GM18909 (cell line): ENCODE results near the gene SGK2.

Experiments used
- ATAC-seq: cut with Tn5 transposase; IDR thresholded peaks from one replicate; pipeline ENCODE4 v1.9.1; 2021; ENCODE audit warnings: mild to moderate bottlenecking; ENCODE audit not compliant: unreplicated experiment, poor library complexity

Gene SGK2

DNA sequence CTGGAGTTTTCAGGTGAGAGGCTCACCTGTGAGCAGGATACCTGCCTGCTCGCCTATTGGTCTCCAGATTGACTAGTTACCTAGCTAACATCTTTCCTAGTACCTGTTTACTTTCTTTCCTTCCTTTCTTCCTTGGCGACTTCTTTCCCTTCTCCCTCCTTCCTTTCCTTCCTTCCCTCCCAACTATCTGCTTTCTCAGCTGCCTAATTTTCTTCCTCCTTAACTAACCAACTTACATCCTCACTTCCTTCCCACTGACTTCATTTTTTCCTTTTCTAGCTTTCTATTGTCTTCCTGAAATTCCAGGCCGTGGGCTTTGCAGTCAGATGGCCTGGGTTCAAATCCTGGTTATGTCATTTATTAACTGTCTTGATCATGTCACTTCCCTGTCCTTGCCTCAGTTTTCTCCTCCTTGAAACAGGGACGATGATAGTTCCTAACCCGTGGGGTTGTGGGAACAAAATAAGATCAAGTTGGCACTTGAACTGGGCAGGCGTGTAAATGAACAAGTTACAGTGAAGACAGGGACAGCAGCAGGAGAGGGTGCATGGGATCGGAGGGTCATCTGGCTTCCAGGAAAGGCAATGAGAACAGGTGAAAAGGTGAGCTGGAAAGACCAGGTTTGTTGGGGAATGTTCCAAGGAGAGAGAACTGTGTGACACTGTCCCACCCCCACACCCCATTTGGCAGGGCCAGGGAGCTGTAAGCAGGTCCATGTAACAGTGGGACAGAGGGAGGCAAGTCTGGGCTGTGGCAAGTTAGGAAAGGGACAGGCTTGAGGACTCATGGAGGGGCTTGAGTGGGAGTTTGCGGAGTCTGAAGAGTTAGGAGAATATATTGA is 540 bp downstream of the SGK2 start:
- no peak for ATAC-seq

- no peak for ATAC-seq
Measured at GRCh38 chr20:43560974-43561373, 2.1 kb downstream of the SGK2 start.

DNA sequence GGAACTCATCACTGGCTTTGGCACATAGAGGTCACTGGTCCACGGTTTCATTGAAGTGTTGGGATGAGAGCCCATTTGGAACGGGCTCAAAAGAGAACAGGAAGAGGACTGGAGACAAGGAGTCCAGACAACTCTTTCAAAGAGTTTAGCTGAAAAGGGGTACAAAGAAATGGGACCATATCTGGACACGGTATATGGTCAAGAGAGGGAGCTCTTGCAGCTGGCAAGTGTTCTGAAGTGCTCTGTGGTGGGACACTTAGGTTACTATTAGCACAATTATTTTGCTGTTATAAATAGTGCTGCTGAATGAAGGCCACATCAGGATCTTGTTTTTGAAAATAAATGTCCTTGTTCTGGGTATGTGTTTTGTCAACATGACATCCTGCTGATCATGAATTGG is 4.6 kb downstream of the SGK2 start:
- no peak for ATAC-seq

DNA sequence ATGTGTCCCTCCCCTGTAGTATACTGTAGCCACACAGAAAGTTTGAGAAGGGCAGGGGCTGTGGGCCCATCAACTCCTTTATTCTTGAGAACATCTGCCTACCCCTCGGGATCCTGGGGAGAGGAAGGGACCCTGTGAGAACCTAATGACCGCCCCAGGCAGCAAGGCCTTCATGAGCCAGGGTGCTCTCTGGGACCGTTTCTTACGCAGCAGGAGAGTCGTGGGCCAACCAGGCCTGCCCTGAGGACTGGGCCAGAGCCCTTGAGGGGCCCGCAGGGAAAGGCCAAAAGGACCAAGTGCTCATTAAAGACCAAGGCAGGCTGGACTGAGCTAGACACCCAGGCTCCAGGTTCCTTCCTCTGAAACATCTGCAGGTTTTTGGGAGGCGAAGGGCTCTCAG is 5.2 kb downstream of the SGK2 start:
- no peak for ATAC-seq

DNA sequence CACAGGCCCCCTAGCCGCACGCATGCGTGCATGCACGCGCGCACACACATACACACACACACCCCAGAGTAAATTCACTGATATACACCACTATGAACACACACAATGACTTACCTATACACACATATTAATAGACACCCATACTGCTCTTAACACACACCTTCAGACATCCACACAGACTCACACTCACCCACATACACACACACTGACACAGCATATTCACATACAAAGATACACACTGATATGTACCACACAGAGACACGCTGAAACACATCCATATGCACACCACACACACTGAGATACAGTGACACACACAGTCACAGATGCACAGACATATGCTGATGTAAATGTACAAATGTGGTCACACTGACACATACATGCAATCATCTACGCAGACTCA is 5.6 kb downstream of the SGK2 start:
- no peak for ATAC-seq

GRCh38 chr20:43564993-43565757 is 6.3 kb downstream of the SGK2 start:
- no peak for ATAC-seq

GRCh38 chr20:43565758-43566104 is 6.9 kb downstream of the SGK2 start:
- no peak for ATAC-seq

DNA sequence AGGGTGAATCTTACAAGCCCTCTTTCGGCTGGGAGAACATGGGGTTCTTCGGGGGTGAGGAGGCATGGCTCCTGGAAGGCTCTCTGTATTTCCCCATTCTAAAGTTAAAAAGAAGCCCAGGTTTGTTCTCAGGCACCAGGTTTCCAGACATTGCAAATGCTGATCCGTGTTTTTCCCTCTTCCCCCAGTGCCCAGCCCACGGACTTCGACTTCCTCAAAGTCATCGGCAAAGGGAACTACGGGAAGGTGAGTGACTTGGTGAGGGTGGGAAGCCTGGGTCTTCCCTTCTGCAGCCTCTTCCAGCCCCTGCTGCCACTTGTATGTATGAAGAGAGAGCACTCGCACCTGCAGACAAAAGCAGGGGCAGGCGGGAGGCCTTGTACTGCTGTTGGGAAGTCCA is 8.7 kb downstream of the SGK2 start:
- no peak for ATAC-seq

DNA sequence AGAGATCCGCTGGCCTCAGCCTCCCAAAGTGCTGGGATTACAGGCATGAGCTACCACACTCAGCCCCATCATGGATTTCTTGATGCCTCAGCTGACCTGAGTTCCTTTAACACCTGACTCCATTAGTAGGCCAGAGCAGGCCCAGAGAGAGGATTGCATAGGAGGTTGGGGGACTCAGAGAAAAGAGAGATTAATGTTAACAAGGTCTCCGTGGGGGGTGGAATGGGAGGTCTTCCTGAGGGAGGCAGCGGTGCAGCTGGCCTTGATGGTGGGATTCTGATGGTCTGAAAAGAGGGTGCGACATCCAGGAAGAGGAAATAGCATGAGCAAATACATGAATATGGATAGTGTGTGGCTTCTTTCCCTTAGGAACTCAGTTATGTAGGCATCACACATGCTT is 9.9 kb downstream of the SGK2 start:
- ATAC-seq, result no peak

DNA sequence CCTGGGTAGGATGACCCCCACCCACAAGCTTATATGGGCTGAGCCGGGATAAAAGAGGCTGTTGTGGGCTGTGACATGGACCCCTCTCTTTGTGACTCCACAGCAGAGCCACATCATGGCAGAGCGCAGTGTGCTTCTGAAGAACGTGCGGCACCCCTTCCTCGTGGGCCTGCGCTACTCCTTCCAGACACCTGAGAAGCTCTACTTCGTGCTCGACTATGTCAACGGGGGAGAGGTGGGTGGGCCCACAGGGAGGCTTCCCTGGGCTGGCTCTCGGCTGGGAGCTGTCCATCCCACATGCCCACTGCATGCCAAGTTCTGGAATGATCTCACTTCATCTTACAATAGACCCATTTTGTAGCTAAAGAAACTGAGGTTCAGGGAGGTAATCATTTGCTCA is 10.5 kb downstream of the SGK2 start:
- no peak for ATAC-seq

- no peak for ATAC-seq
Measured at GRCh38 chr20:43570496-43570895, 11.7 kb downstream of the SGK2 start.

GRCh38 chr20:43571310-43571709 is 12.5 kb downstream of the SGK2 start:
- no peak for ATAC-seq

- no peak for ATAC-seq
Measured at GRCh38 chr20:43571771-43572170, 12.9 kb downstream of the SGK2 start.

DNA sequence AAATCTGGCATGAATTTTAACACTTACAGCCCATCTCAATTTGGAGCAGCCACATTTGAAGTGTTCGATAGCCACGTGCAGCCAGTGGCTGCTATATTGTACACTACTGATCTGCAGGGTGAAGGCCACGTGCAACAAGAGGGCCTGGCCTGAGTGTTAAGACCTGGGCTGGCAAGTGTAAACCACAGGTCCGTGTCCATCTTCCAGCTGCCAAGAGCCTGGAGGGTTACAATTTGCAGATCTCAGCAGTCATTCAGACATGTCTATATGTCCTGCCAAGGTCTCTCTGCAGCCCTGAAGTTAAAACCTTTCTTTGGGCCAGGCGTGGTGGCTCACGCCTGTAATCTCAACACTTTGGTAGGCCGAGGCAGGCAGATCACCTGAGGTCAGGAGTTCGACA is 14.1 kb downstream of the SGK2 start:
- no peak for ATAC-seq

- ATAC-seq, result no peak
Measured at GRCh38 chr20:43576108-43576507, 17.3 kb downstream of the SGK2 start.

DNA sequence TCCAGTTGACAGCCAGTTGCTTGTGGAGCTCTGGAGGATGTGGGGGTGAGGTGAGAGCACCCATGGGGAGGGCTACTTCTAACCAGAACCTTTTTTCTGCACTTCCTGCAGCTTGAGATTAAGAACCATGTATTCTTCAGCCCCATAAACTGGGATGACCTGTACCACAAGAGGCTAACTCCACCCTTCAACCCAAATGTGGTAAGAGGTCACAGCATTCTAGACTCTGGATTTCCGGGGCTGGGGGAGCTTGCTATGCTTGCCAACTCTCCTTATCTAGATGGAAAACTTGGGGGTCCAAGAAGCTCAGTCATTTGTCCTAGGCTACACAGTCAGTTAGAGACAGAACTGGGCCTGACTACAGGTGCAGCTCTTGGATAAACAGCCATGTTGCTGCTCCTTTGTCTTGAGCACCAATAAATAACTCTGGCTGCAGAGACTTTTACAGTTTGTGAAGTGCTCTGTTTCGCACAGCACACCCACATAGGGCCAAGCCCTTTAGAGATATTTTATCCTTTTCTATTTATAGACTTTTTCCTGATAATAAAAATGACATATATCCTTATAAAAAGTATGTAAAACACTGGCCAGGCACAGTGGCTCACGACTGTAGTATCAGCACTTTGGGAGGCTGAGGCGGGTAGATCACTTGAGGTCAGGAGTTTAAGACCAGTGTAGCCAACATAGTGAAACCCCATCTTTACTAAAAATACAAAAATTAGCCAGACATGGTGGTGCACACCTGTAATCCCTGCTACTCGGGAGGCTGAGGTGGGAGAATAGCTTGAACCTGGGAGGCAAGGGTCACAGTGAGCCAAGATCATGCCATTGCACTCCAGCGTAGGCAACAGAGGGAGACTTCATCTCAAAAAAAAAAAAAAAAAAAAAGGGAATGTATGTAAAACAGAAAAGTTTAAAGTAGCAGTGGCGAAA is 21.3 kb downstream of the SGK2 start:
- no peak for ATAC-seq

GRCh38 chr20:43583133-43583864 is 24.5 kb downstream of the SGK2 start:
- ATAC-seq, result no peak

- no peak for ATAC-seq
Measured at GRCh38 chr20:43583982-43584432, 25.2 kb downstream of the SGK2 start.

- no peak for ATAC-seq
Measured at GRCh38 chr20:43584448-43585136, 25.8 kb downstream of the SGK2 start.
